GM21529 (cell line): ENCODE results near the gene DENND2A.
"Not testable (repeated sequence)": the region's sequence is repeated elsewhere in the genome, so short reads cannot be mapped to it uniquely, and the experiment has no call there.

Experiments used
- ATAC-seq: cut with Tn5 transposase; IDR thresholded peaks from one replicate; pipeline ENCODE4 v1.9.1; 2021; ENCODE audit not compliant: unreplicated experiment

DENND2A gene

GRCh38 chr7:140646931-140647647, 6.5 kb upstream of the DENND2A start:
- peak; percentile 83 for ATAC-seq

- ATAC-seq: no peak
These were observed 4.7 kb upstream of the DENND2A start for GRCh38 chr7:140645166-140645900.

- not testable (repeated sequence) for ATAC-seq
These were observed 4.1 kb upstream of the DENND2A start for GRCh38 chr7:140644761-140645160.

- no peak for ATAC-seq
These were observed 2.8 kb upstream of the DENND2A start for GRCh38 chr7:140643416-140643815.

GRCh38 chr7:140641524-140642195, 1.0 kb upstream of the DENND2A start:
- no peak for ATAC-seq

- ATAC-seq: no peak
These were observed 464 bp downstream of the DENND2A start for GRCh38 chr7:140640060-140640637.

GRCh38 chr7:140639366-140640053, 1.1 kb downstream of the DENND2A start:
- no peak for ATAC-seq

GRCh38 chr7:140638173-140638791, 2.3 kb downstream of the DENND2A start:
- ATAC-seq: no peak

- ATAC-seq: no peak
These were observed 3.2 kb downstream of the DENND2A start for GRCh38 chr7:140637400-140637799.

GRCh38 chr7:140635816-140636215, 4.8 kb downstream of the DENND2A start:
- no peak for ATAC-seq

- ATAC-seq: no peak
These were observed 5.3 kb downstream of the DENND2A start for GRCh38 chr7:140635345-140635744.

- ATAC-seq: no peak
These were observed 9.0 kb downstream of the DENND2A start for GRCh38 chr7:140631602-140632001.

GRCh38 chr7:140631021-140631420, 9.6 kb downstream of the DENND2A start:
- ATAC-seq: no peak

GRCh38 chr7:140625908-140626868, 14.4 kb downstream of the DENND2A start:
- ATAC-seq: no peak

- not testable (repeated sequence) for ATAC-seq
These were observed 15.4 kb downstream of the DENND2A start for GRCh38 chr7:140625192-140625558.

GRCh38 chr7:140624392-140625191, 16.0 kb downstream of the DENND2A start:
- no peak for ATAC-seq

GRCh38 chr7:140623980-140624379, 16.6 kb downstream of the DENND2A start:
- ATAC-seq: no peak

- no peak for ATAC-seq
These were observed 19.1 kb downstream of the DENND2A start for GRCh38 chr7:140621401-140622021.
